Cerebellar nuclear complex (tissue), 1 donor: ENCODE data around the gene LAPTM5.
"Not testable (repeated sequence)": the region's sequence is repeated elsewhere in the genome, so short reads cannot be mapped to it uniquely, and the experiment has no call there.

ENCODE experiments used
- DNase-seq, 2 experiments: peaks; one replicate each; lab custom pipeline; 2025; lab: John Stamatoyannopoulos, UW

The LAPTM5 gene

GRCh38 chr1:30694280-30695175, 63.0 kb downstream of the LAPTM5 start:
- no peak for DNase-seq

GRCh38 chr1:30693822-30694221, 63.8 kb downstream of the LAPTM5 start:
- no peak for DNase-seq

GRCh38 chr1:30693366-30693765, 64.2 kb downstream of the LAPTM5 start:
- no peak for DNase-seq

- DNase-seq: no peak
These were observed 64.6 kb downstream of the LAPTM5 start for GRCh38 chr1:30692948-30693301.

DNA sequence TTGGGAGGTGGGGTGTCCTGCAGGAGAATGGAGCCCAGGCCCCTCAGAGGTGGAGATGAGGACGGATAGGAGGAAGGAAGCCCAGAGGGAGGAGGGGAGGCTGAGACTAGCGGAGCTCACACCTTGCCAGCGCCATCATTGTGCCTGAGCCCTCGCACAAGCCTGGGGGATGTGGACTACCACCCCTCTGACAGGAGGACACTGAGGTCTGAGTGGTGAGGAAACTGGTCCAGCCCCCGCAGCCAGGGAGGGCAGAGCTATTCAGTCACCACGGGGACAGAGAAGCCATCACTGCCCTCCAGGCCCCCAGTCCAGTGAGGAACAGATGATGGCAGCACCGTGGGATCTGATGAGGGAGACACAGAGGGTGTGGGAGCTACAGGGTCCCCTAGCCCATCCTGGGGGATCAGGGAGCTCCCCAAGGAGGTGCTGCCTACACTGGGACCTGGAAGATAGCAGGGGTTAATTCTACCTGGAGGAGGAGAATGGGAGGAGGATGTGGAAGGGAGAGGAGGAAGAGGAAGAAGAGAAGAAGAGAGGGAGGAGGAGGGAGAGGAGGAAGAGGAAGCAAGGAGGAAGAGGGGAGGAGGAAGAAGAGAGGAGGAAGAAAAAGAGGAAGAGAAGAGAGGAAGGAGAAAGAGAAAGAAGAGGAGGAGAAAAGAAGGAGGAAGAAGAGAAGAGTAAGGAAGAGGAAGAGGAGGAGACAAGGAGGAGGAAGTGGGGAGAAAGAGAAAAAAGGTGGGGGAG, 65.2 kb downstream of the LAPTM5 start:
- DNase-seq: no peak

DNA sequence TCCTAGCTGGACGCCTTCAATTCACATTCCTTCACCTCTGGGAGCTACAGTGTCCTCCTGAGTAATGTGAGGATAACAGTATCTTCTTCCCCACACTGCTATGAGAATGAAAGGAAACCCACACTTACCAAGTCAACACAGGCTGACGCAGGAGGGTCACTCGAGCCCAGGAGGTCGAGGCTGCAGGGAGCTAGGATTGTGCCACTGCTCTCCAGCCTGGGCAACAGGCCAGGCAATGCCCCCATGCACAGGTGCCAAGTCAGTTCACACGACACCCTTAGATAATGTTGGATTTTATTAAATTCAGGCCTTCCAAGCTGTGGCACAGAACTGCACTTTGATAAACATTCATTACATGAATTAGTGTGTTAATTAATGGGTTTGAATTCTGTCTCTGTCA, 66.1 kb downstream of the LAPTM5 start:
- DNase-seq: no peak

DNA sequence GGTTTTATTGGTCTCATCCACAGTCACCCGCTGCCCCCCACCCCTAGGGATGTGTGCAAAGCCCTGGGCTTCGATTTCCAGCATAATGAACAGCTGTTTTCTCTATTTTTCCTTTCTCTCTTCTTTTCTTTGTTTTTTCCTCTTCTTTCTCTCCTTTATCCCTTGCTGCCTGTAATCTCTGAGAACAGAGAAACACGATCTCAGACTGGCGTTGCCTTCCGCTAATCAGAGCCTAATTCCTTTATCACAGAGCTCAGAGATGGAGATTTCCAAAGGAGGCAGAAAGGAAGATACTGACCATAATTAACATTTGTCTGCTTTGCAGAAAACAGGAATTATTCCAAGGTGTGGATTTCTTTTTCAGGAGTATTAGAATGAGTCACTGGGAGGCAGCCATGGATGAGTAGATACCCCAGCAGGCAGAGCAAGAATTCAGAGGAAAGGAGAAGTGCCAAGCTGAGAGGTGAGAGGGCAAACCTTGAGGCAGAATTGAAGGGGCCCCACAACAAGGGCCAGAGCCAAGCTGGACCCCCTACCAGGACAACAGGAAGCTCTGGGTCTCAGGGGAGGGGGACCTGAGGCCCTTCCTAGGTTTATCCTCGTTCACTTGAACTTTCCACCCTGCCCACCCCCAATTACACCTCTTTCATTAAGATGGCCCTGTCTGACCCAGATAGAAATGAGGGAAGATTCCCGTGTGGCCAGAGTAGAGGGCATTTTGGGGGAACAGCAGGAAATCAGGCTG, 67.5 kb downstream of the LAPTM5 start:
- DNase-seq: no peak

GRCh38 chr1:30688920-30689794, 68.4 kb downstream of the LAPTM5 start:
- DNase-seq: no peak

- DNase-seq: not testable (repeated sequence)
These were observed 69.1 kb downstream of the LAPTM5 start for GRCh38 chr1:30688516-30688915.

DNA sequence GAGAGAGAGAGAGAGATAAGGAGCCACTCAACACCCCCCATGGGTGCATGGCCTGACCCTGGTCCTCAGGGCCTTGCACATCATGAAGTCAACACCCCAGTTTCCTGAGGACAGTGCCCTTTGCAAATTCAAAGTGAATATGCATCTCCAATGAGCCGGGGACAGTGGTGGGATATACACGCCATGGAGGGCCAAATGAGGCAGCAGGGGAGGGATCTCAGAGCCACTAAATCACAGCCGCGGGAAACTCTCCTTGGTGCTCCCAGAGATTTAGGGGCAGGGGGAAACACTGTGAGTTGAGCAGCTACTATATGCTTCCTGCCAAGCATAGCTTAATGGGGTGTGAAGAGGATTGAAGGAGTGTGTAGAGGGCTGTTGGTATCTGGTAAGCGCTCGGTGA, 69.7 kb downstream of the LAPTM5 start:
- DNase-seq: no peak

DNA sequence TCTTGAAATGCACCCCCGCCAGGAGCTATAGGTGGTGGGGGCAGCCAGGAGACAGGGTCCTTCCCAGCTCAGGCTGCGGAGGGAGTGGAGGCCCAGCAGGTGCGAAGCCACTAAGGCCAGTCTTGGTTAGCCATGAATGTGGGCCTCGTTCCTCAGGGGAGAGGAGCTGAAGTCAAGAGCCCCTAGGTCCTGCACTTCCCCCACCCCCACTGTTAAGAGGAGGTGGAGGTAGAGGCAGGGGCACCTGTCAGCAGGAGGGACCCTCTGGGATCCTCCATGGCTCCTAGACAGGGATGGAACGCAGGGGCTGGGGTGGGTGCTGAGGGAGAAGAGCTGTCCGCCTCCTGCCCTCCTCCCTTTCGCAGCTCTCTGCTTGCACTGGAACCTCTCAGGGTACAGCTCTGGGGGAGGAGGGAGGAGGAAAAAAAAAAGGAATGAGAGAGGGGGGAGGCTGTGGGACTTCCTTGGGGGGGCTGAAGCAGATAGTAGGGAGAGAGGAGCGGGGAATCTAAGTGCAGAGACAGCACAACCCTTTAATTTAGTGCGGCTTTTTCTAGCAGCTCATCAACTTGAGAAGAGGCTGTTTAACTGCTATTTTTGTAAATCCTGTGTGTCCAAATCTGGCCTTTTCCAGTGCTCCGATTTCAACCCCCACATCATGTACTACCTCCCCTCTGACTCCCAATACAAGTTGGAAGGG, 71.2 kb downstream of the LAPTM5 start:
- no peak for DNase-seq

- no peak for DNase-seq
These were observed 71.8 kb downstream of the LAPTM5 start for GRCh38 chr1:30685796-30686165.

GRCh38 chr1:30684881-30685795, 72.4 kb downstream of the LAPTM5 start:
- DNase-seq: no peak

- DNase-seq: no peak
These were observed 73.3 kb downstream of the LAPTM5 start for GRCh38 chr1:30684259-30684658.

DNA sequence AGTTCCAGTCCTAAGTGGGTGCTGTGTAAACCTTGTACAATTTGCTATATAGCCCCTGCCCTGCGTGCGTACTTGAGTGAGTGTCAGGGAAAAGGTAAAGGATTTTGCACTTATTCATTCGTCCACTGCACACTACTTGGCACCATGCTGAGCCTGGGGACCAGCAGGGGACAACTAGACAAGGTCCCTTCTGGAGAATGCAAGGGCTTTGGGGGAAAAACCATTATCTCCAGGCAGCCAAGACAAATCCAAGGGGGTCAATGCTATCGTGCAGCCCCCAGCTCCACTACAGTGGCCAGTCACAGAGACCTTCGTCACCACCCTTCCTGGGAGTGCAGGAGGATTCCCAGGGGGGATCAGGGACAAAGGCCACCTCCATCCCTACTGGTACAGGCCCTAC, 73.9 kb downstream of the LAPTM5 start:
- no peak for DNase-seq
